GM19240 (cell line): ENCODE results near the gene DACH1.

ENCODE experiments used
- DNase-seq: peaks from one replicate; pipeline ENCODE4 v3.0.0; 2011; ENCODE audit warnings: low spot score; ENCODE audit not compliant: insufficient read length

The DACH1 gene

GRCh38 chr13:71590654-71591148, 276.3 kb downstream of the DACH1 start:
- DNase-seq, result no peak

- DNase-seq, result no peak
Observed at GRCh38 chr13:71589032-71589431, 278.0 kb downstream of the DACH1 start.

- no peak for DNase-seq
Observed at GRCh38 chr13:71587817-71588216, 279.2 kb downstream of the DACH1 start.

- DNase-seq, result no peak
Observed at GRCh38 chr13:71587193-71587592, 279.8 kb downstream of the DACH1 start.

GRCh38 chr13:71583581-71583980, 283.4 kb downstream of the DACH1 start:
- DNase-seq, result no peak

GRCh38 chr13:71580614-71581013, 286.4 kb downstream of the DACH1 start:
- no peak for DNase-seq

GRCh38 chr13:71578048-71578447, 289.0 kb downstream of the DACH1 start:
- DNase-seq, result no peak

GRCh38 chr13:71577127-71577526, 289.9 kb downstream of the DACH1 start:
- no peak for DNase-seq

GRCh38 chr13:71576571-71576970, 290.4 kb downstream of the DACH1 start:
- DNase-seq, result no peak

GRCh38 chr13:71546881-71547280, 320.1 kb downstream of the DACH1 start:
- no peak for DNase-seq

GRCh38 chr13:71540098-71540497, 326.9 kb downstream of the DACH1 start:
- no peak for DNase-seq

- no peak for DNase-seq
Observed at GRCh38 chr13:71536201-71536600, 330.8 kb downstream of the DACH1 start.

GRCh38 chr13:71524613-71525304, 342.2 kb downstream of the DACH1 start:
- DNase-seq, result no peak

- DNase-seq, result no peak
Observed at GRCh38 chr13:71524245-71524612, 342.8 kb downstream of the DACH1 start.

GRCh38 chr13:71522941-71523526, 344.0 kb downstream of the DACH1 start:
- no peak for DNase-seq

- DNase-seq, result no peak
Observed at GRCh38 chr13:71517004-71517403, 350.0 kb downstream of the DACH1 start.

GRCh38 chr13:71516521-71516920, 350.5 kb downstream of the DACH1 start:
- DNase-seq, result no peak

- DNase-seq, result no peak
Observed at GRCh38 chr13:71515744-71516038, 351.3 kb downstream of the DACH1 start.

GRCh38 chr13:71514900-71515743, 351.9 kb downstream of the DACH1 start:
- DNase-seq, result no peak

GRCh38 chr13:71513411-71514033, 353.5 kb downstream of the DACH1 start:
- no peak for DNase-seq

GRCh38 chr13:71503781-71504180, 363.2 kb downstream of the DACH1 start:
- DNase-seq, result no peak

- DNase-seq, result no peak
Observed at GRCh38 chr13:71499944-71500514, 367.0 kb downstream of the DACH1 start.
